Measurements from ENCODE around the gene RNU1-3.
"Not testable (repeated sequence)": the region's sequence is repeated elsewhere in the genome, so short reads cannot be mapped to it uniquely, and the experiment has no call there.

The RNU1-3 gene

DNA sequence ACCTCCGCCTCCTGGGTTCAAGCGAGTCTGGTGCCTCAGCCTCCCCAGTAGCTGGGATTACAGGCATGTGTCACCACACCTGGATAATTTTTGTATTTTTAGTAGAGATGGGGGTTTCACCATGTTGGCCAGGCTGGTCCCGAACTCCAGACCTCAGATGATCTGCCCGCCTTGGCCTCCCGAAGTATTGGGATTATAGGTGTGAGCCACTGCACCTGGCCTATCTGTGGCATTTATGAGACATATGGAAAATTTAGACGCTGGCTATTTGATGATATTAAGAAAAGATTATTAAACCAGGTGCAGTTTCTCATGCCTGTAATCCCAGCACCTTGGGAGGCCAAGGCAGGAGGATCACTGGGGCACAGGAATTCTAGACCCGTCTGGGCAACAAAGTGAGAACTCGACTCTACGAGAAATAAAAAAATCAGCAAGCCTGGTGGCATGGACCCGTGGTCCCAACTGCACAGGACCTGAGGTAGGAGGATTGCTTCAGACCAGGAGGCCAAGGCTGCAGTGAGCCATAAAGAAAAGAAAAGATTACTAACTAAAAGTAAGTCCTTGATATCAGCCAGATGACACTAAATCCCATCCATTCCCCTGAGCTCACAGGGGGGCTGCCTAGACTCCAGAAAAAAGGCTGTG is 30.1 kb downstream of the RNU1-3 start:
- not testable (repeated sequence) for DNase-seq

DNA sequence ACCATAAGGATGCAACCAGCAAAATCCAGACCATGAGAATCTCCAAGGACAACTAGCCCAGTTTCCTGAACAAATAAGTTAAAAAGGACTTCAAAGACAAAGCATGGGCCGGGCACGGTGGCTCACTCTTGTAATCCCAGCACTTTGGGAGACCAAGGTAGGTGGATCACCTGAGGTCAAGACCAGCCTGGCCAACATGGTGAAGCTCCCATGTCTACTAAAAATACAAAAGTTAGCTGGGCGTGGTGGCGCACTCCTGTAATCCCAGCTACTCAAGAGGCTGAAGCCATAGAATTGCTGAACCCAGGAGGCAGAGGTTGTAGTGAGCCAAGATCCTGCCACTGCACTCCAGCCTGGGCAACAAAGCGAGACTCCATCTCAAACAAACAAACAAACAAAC is 30.8 kb downstream of the RNU1-3 start:
- DNase-seq, result not testable (repeated sequence)

DNA sequence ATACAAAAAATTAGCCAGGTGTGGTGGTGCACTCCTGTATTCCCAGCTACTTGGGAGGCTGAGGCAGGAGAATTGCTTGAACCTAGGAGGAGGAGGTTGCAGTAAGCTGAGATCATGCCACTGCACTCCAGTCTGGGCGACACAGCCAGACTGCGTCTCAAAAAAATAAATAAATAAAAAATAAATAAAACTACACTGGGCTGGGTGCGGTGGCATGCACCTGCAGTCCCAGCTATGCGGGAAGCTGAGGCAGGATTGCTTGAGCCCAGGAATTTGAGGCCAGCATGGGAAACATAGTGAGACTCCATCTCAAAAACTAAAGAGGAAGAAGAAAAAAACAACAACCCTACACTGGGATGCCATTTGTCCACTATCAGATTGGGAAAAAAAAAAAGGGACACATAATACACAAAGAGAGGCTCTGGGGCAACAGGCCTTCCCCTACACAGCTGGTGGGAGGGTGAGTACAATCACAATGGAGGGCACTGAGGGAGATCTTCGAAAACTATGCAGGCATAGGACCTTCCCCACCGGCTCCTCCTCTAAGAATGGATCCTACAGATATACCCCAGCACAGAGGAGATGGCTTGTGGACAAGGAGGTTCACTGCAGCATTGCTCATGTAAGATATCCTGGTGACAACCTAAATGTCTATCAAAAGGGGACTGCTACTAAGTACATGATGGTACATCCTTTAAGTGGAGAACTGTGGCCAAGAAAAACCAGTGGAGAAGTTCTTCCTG is 33.0 kb downstream of the RNU1-3 start:
- DNase-seq, result not testable (repeated sequence)

DNA sequence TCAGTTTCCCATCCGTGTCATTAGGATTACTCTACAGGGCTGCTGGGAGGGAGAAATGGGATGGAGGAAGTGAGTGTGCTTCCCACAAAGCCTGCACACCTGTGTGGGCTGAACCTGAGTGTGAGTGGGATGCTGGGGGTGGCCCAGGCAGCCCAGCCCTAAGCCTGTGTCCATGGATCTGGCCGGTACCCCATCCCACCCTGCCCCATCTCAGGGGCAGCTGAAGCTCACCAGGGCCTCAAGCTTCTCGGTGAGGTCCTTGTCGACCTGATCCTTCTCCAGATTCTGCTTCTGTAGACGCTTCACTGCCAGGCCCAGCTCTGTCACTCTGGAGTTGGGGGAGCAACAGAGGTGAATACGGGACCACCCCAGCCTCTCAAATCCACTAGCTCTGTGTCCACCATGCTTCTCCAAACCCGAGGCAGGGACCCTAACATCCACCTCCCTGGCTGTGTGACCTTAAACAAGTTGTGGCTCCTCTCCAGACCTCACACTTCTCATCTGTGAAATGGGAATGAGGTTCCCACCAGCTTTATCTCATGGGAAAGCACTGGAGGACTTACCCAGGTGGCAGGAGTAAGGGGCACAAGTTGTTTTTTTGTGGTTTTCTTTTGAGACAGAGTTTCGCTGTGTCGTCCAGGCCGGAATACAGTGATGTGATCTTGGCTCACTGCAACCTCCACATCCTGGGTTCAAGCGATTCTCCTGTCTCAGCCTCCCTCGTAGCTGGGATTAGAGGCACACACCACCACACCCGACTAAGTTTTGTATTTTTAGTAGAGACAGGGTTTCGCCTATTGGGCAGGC is 34.5 kb downstream of the RNU1-3 start:
- DNase-seq, result not testable (repeated sequence)

GRCh38 chr1:16631248-16632043 is 35.3 kb downstream of the RNU1-3 start:
- DNase-seq, result no peak

- no peak for DNase-seq
These were observed 36.0 kb downstream of the RNU1-3 start for GRCh38 chr1:16630661-16631247.

GRCh38 chr1:16629916-16630530 is 36.7 kb downstream of the RNU1-3 start:
- DNase-seq, result not testable (repeated sequence)

- DNase-seq, result no peak
These were observed 38.2 kb downstream of the RNU1-3 start for GRCh38 chr1:16628361-16629111.

GRCh38 chr1:16626409-16626983 is 40.3 kb downstream of the RNU1-3 start:
- DNase-seq, result not testable (repeated sequence)

DNA sequence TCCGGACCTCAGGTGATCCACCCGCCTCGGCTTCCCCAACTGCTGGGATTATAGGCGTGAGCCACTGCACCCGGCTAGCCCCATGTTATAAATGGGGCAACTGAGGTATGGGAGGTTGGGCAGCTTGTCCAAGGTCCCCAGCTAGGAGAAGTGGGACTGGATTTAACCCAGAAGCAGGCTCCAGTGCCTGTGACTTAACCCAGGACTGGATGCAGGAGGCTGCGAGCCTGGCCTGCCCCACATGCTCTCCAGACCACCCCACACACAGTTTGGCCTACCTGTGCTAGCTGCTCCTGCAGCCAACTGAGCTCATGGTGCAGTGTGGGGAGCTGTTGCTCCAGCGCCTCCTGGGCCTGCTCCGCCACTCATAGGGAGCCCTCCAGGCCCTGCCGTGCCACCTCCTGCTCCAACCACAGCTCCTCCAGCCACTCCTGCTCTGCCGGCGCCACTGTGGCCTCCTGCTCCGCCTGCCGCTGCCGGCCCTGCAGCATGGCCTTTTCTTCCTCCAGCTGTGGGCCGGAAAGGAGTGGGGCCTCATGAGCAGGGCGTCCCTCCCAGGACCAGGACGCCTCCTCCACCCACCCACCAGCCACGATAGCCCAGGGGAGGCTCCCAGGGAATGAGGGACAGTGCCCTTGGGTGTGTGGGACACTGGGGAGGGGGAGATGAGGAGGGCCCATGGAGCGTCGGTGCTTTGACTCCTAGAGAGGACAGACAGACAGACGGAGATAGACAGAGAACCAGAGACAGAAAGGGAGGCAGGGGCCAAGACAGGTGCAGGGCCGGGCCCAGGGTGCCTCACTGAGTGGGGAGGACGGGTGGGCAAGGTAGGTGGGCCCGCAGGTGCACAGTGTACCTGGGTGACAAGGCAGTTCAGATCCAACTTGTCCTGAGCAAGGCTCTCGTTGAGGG is 41.0 kb downstream of the RNU1-3 start:
- peak in 1 of 6 experiments; percentile 13 for DNase-seq

GRCh38 chr1:16623812-16624719 is 42.7 kb downstream of the RNU1-3 start:
- peak in 1 of 6 experiments; percentile 21 for DNase-seq

- DNase-seq, result not testable (repeated sequence)
These were observed 43.4 kb downstream of the RNU1-3 start for GRCh38 chr1:16623337-16623736.

GRCh38 chr1:16621681-16622315 is 45.0 kb downstream of the RNU1-3 start:
- DNase-seq, result not testable (repeated sequence)

DNA sequence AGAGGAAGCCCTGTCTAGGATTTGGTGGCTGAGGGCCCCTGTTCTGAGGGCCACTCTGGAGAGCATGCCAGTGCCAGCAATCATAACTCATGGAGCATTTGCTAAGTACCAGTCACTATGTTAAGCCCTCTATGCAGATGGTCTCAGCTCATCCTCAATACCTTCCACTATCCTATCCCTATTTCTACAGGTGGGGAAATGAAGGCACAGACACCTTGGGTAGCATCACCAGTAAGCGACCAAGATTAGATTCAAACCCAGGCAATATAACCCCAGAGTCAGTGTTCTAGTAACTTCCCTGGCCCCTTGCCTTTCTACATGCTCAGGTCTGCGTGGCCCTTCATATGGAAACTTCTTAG is 45.5 kb downstream of the RNU1-3 start:
- DNase-seq, result no peak

- not testable (repeated sequence) for DNase-seq
These were observed 46.8 kb downstream of the RNU1-3 start for GRCh38 chr1:16619803-16620501.

GRCh38 chr1:16618719-16619118 is 48.0 kb downstream of the RNU1-3 start:
- DNase-seq, result no peak

Data from stimulated activated naive CD4-positive, alpha-beta T cell (primary cell).